D721Med (cell line): ENCODE measurements around the gene PHLPP1.

Experiments used
- DNase-seq: peaks from one replicate; pipeline ENCODE4 v3.0.0; 2011; ENCODE audit warnings: low spot score; ENCODE audit not compliant: insufficient read length
- FAIRE-seq: peaks from 2 replicates; lab custom pipeline; 2011; peaks lifted over from hg19 to GRCh38; lab: Jason Lieb, UNC
- CTCF ChIP-seq: IDR thresholded peaks from 2 replicates; pipeline ENCODE4 v1.5.1; 2012; ENCODE audit warnings: mild to moderate bottlenecking, control low read depth; ENCODE audit not compliant: insufficient read depth; ENCODE audit errors: missing control alignments

The PHLPP1 gene

GRCh38 chr18:62711781-62712180, 3.6 kb upstream of the PHLPP1 start:
- TF ChIP-seq CTCF: no peak
- DNase-seq (no peak), FAIRE-seq (no peak)

DNA sequence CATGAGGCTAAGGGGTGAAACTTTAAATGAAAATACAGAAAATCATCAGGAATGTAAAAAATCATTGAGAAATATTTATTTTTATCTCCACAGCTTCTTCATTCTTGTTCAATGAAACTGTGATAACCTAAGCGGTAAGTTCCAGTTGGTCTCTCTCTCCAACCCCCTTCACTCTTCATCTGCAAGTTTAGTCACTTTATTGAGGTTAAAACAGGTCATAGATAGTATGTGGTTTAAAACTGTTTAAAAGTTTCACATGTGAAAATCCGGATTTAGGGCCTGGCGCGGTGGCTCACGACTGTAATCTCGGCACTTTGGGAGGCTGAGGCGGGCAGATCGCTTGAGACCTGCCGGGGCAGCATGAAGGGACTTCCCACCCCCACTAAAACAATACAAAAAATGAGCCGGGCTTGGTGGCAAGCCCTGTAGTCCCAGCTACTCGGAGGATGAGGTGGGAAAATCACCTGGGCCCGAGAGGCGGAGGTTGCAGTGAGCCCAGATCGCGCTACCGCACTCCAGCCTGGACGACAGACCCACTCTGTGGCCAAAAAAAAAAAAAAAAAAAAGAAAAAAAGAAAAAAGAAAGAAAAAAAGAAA, 1.6 kb upstream of the PHLPP1 start:
- FAIRE-seq: peak; percentile 81
- no peak for TF ChIP-seq CTCF
- DNase-seq: no peak

DNA sequence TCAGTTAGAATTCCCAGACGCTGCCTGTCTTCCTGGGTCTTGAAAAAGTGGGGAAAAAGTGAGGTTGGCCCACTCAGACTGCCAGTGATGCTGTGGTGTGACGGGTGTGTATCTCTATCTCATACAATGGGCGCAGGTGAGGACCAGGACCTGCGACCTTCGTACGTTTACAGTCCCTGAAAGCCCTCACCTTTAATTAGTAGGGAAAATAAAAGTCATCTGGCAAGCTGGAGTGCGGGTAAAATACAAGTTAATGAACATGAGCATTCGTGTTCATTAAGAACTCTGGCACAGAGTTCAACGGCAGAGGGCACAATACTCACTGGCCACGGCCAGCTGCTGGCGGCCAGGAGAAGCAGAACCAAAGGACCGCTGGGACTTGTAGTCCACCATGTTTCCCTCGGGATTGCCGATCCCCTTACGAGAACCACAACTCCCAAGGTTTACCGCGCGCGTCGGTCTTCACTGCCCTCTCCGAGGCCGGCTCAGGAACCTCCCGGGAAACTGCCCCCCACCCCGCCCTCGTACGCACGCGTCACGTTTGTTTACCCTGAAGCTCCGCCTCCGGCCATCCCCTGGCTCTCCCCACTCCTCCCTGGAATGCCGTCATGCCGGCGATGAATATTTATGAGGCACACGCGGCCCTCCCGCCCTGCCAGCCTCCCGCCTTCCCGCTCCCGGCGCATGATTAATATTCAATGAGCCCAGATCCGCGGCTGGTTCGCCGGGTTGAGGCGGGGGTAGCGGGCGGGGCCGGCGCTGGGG, 488 bp upstream of the PHLPP1 start:
- FAIRE-seq (peak; percentile 99), DNase-seq (peak; percentile 100)
- peak; percentile 82 for TF ChIP-seq CTCF

- no peak for FAIRE-seq
- no peak for DNase-seq
- no peak for TF ChIP-seq CTCF
Observed at GRCh38 chr18:62715759-62716615, 646 bp downstream of the PHLPP1 start.

- TF ChIP-seq CTCF: peak; percentile 23
- DNase-seq (peak; percentile 49), FAIRE-seq (no peak)
Observed at GRCh38 chr18:62716619-62717168, 1.4 kb downstream of the PHLPP1 start.

GRCh38 chr18:62717169-62717924, 2.0 kb downstream of the PHLPP1 start:
- TF ChIP-seq CTCF: no peak
- no peak for FAIRE-seq
- no peak for DNase-seq
